Measurements from ENCODE around the gene SH3BGRL3.

DNA sequence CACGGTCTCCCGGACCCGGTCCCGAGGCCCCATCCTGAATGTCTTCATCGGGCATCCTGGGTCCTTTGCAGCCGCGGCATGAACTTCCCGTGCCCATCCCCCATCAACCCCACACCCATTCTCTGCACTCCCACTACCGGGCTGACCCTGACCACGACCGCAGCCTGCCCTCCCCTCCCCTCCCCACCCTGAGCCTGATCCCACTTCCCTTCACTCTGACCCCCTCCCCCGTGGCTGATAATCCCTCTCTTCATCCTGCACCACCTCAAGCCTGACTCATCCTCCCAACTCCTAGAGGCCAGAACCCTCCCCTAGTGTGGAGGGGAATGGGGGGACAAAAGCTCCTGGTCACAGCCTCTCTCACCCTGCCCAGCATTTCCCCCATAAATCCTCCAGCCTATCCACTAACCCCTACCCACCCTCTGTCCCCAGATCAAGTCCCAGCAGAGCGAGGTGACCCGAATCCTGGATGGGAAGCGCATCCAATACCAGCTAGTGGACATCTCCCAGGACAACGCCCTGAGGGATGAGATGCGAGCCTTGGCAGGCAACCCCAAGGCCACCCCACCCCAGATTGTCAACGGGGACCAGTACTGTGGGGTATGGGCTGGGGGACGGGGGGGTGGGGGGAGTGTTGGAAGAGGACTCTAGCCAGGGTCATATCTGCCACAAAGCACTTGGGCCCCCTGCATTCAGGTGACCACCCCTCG lies 602 bp downstream of the SH3BGRL3 start:
- TF ChIP-seq GATA2 (IDR thresholded peaks at IDR 0.05; ENCODE audit: low read depth, low read length) (no peak), GATA3 (IDR thresholded peaks at IDR 0.05; ENCODE audit: low read depth, low read length) (no peak)
